HG03571 (cell line): Measurements from ENCODE around the gene SLX1A.
"Not testable (repeated sequence)": the region's sequence is repeated elsewhere in the genome, so short reads cannot be mapped to it uniquely, and the experiment has no call there.

ENCODE experiments used
- ATAC-seq: cut with Tn5 transposase; IDR thresholded peaks from one replicate; pipeline ENCODE4 v1.9.1; 2021; ENCODE audit not compliant: unreplicated experiment

The SLX1A gene

GRCh38 chr16:30193615-30194014 lies at the start of gene SLX1A, which contains the start of gene BOLA2B:
TSS of gene SLX1A (plus strand) at chr16:30193875. CDS start at chr16:30194085, 210 bp downstream.
TSS of gene BOLA2B (minus strand) at chr16:30193666. CDS start at chr16:30193595, 71 bp downstream.
- peak; percentile 82 for ATAC-seq

GRCh38 chr16:30144017-30144416 lies 49.7 kb upstream of the SLX1A start:
- ATAC-seq: no peak

GRCh38 chr16:30144917-30145316 lies 48.8 kb upstream of the SLX1A start:
- ATAC-seq: no peak

GRCh38 chr16:30145657-30146056 lies 48.0 kb upstream of the SLX1A start:
- ATAC-seq: no peak

- no peak for ATAC-seq
These were observed 45.7 kb upstream of the SLX1A start for GRCh38 chr16:30147843-30148510.

- no peak for ATAC-seq
These were observed 44.3 kb upstream of the SLX1A start for GRCh38 chr16:30149250-30149930.

GRCh38 chr16:30151091-30151490 lies 42.6 kb upstream of the SLX1A start:
- no peak for ATAC-seq

GRCh38 chr16:30152517-30152916 lies 41.2 kb upstream of the SLX1A start:
- ATAC-seq: no peak

- ATAC-seq: no peak
These were observed 38.5 kb upstream of the SLX1A start for GRCh38 chr16:30155188-30155587.

GRCh38 chr16:30157214-30157613 lies 36.5 kb upstream of the SLX1A start:
- no peak for ATAC-seq

GRCh38 chr16:30163538-30163937 lies 30.1 kb upstream of the SLX1A start:
- ATAC-seq: no peak

GRCh38 chr16:30166202-30166902 lies 27.3 kb upstream of the SLX1A start:
- ATAC-seq: no peak

GRCh38 chr16:30168746-30169145 lies 24.9 kb upstream of the SLX1A start:
- ATAC-seq: not testable (repeated sequence)

GRCh38 chr16:30169416-30169815 lies 24.3 kb upstream of the SLX1A start:
- not testable (repeated sequence) for ATAC-seq

GRCh38 chr16:30170145-30170544 lies 23.5 kb upstream of the SLX1A start:
- not testable (repeated sequence) for ATAC-seq

GRCh38 chr16:30173054-30173453 lies 20.6 kb upstream of the SLX1A start:
- no peak for ATAC-seq

- ATAC-seq: not testable (repeated sequence)
These were observed 16.8 kb upstream of the SLX1A start for GRCh38 chr16:30176876-30177275.

GRCh38 chr16:30179195-30179594 lies 14.5 kb upstream of the SLX1A start:
- ATAC-seq: no peak

- no peak for ATAC-seq
These were observed 13.7 kb upstream of the SLX1A start for GRCh38 chr16:30179931-30180330.

- ATAC-seq: no peak
These were observed 12.9 kb upstream of the SLX1A start for GRCh38 chr16:30180741-30181140.

- peak; percentile 47 for ATAC-seq
These were observed 10.2 kb upstream of the SLX1A start, which contains the start of gene CORO1A for GRCh38 chr16:30183233-30184095. TSS of gene CORO1A (plus strand) at chr16:30183602. CDS start at chr16:30185210, 1,608 bp downstream.
